Thyroid gland (tissue), 4 donors: ENCODE measurements around the gene B4GALNT3.

Experiments used
- CTCF ChIP-seq, 6 experiments: fragments of 200-600 bp in 3 of 6; fragments of 450-650 bp in 3 of 6; sonication (generic) in 3 of 6; IDR thresholded peaks; one replicate each; pipeline ENCODE4 v1.5.1; 2016 to 2019; ENCODE audit warnings: antibody characterized with exemption in 6 of 6, mild to moderate bottlenecking in 2 of 6, inconsistent platforms in 1 of 6, moderate library complexity in 1 of 6
- POLR2A ChIP-seq, 2 donors: fragments of 450-650 bp; IDR thresholded peaks; one replicate each; pipeline ENCODE4 v1.6.1; 2017; ENCODE audit warnings: antibody characterized with exemption in 2 of 2, mild to moderate bottlenecking in 2 of 2, moderate library complexity in 1 of 2

GRCh38 chr12:608413-608812 lies 148.7 kb downstream of the B4GALNT3 start:
- TF ChIP-seq CTCF (IDR thresholded peaks at IDR 0.05) (no peak), POLR2A (IDR thresholded peaks at IDR 0.05) (no peak)
